ENCODE measurements around the gene NTRK3.

DNA sequence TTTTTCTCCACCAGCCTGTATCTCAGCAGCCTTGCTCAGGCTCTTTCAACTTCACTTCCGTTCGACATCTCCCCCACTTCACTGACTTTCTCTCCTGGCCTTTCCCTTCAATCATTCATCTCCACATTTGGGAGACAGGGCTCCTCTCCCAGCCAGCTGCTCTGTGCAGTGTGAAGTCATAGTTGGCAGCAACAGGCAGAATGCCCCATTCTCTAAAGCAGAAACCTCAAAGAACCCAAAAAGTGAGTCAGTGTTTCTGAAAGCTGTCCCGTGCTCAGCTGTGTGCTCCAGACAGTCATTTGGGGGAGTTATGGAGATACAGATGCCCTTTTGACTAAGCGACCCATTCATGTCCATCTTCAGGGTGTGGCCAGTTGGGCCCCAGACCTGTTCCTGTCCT lies 54.3 kb downstream of the NTRK3 start:
- TF ChIP-seq POLR2A (IDR thresholded peaks at IDR 0.05; ENCODE audit: low read length) (no peak), GATA1 (IDR thresholded peaks at IDR 0.05; ENCODE audit: low read depth, low read length) (no peak)

All from erythroblast (primary cell).